H1 (cell line): Measurements from ENCODE around the gene ACSF2. TPM values are rescaled to one million over a fixed set of nuclear protein-coding genes. Genes with fewer than 3 reads are reported as not detected.

Experiments used
- CTCF ChIA-PET: fragments of 300-600 bp; sonication (Branson Sonifier 250); formaldehyde crosslinking; loops from one replicate; lab custom pipeline; 2021; ENCODE audit not compliant: partially characterized antibody; lab: Charles Lee
- POLR2A ChIA-PET: fragments of 300-600 bp; sonication (Branson Sonifier 250); formaldehyde crosslinking; loops from one replicate; lab custom pipeline; 2021; ENCODE audit warnings: inconsistent platforms; ENCODE audit not compliant: partially characterized antibody; lab: Charles Lee
- DNase-seq, 2 experiments: peaks; one replicate each; pipeline versions ENCODE4 v3.0.0 to v3.0.0-alpha.2; 2010 to 2022; ENCODE audit warnings: low spot score in 2 of 2, low read depth in 1 of 2, mixed read lengths in 1 of 2
- FAIRE-seq: peaks from 2 replicates; lab custom pipeline; 2011; peaks lifted over from hg19 to GRCh38; lab: Jason Lieb, UNC
- H2AFZ ChIP-seq: 2 replicates; pipeline ENCODE4 v1.8.1; 2012; ENCODE audit warnings: low read length, inconsistent platforms
- H2AK5ac ChIP-seq: 2 replicates; pipeline ENCODE4 v1.6.1; 2013; ENCODE audit warnings: low read depth, low read length
- H2BK120ac ChIP-seq: replicated peaks from 2 replicates; pipeline ENCODE3; 2013; ENCODE audit warnings: low read depth, low read length, inconsistent platforms
- H2BK12ac ChIP-seq: 2 replicates; pipeline ENCODE4 v1.6.1; 2013; ENCODE audit warnings: low read depth, low read length
- H2BK15ac ChIP-seq: 2 replicates; pipeline ENCODE4 v1.6.1; 2013; ENCODE audit warnings: low read length
- H2BK20ac ChIP-seq: 2 replicates; pipeline ENCODE4 v1.6.1; 2013; ENCODE audit warnings: low read length
- H2BK5ac ChIP-seq: 2 replicates; pipeline ENCODE4 v1.6.1; 2013; ENCODE audit warnings: low read depth, low read length
- H3K14ac ChIP-seq: 2 replicates; pipeline ENCODE4 v1.6.1; 2013; ENCODE audit warnings: inconsistent platforms; ENCODE audit not compliant: insufficient read length
- H3K18ac ChIP-seq: 2 replicates; pipeline ENCODE4 v1.6.1; 2013; ENCODE audit warnings: low read length; ENCODE audit errors: extremely low read depth
- H3K23ac ChIP-seq: 2 replicates; pipeline ENCODE4 v1.6.1; 2013; ENCODE audit warnings: inconsistent platforms; ENCODE audit not compliant: insufficient read length
- H3K23me2 ChIP-seq: 2 replicates; pipeline ENCODE4 v1.6.1; 2013; ENCODE audit warnings: low read depth, low read length
- H3K27ac ChIP-seq: 2 replicates; pipeline ENCODE4 v1.6.1; 2011; ENCODE audit warnings: low read depth, low read length, inconsistent platforms
- H3K27me3 ChIP-seq, 4 experiments: replicated peaks in 1 of 4; 1 replicate in 1 of 4; 2 replicates in 3 of 4; pipeline versions ENCODE4 v1.6.1 to v1.8.1; 2011 to 2013; ENCODE audit warnings: low read length in 3 of 4, mild to moderate bottlenecking in 3 of 4, inconsistent platforms in 2 of 4, mixed read lengths in 2 of 4, moderate library complexity in 1 of 4; ENCODE audit not compliant: control insufficient read depth in 3 of 4, insufficient read depth in 3 of 4; ENCODE audit errors: extremely low read depth in 1 of 4
- H3K36me3 ChIP-seq, 4 experiments: 2 replicates each; pipeline versions ENCODE4 v1.6.1 to v1.8.1; 2011 to 2013; ENCODE audit warnings: mild to moderate bottlenecking in 4 of 4, low read length in 3 of 4, moderate library complexity in 2 of 4, control low read depth in 1 of 4, inconsistent platforms in 1 of 4; ENCODE audit not compliant: insufficient read depth in 4 of 4, control insufficient read depth in 2 of 4
- H3K4ac ChIP-seq: replicated peaks from 2 replicates; pipeline ENCODE3; 2013; ENCODE audit warnings: low read length, low read depth, mixed read lengths, inconsistent platforms; ENCODE audit not compliant: insufficient read length
- H3K4me1 ChIP-seq, 4 experiments: replicated peaks in 1 of 4; 1 replicate in 1 of 4; 2 replicates in 3 of 4; pipeline versions ENCODE4 v1.6.1 to v1.8.1; 2011 to 2013; ENCODE audit warnings: low read length in 3 of 4, inconsistent platforms in 2 of 4, mixed read lengths in 1 of 4; ENCODE audit not compliant: insufficient read depth in 4 of 4, control insufficient read depth in 3 of 4
- H3K4me2 ChIP-seq, 2 experiments: 2 replicates each; pipeline versions ENCODE4 v1.6.1 to v1.8.1; 2011 to 2013; ENCODE audit warnings: low read depth in 2 of 2, low read length in 2 of 2, control low read depth in 1 of 2, inconsistent platforms in 1 of 2, mild to moderate bottlenecking in 1 of 2; ENCODE audit not compliant: insufficient read depth in 1 of 2
- H3K4me3 ChIP-seq, 4 experiments: fragments of 200-600, 300-600 bp in 1 of 4; sonication (generic), shearing (Covaris generic), sonication (Bioruptor Twin) in 1 of 4; 2 replicates each; pipeline versions ENCODE4 v1.5.1 to v1.8.1; 2011 to 2016; ENCODE audit warnings: low read length in 4 of 4, low read depth in 3 of 4, control low read depth in 2 of 4, inconsistent platforms in 2 of 4, mild to moderate bottlenecking in 2 of 4, mixed read lengths in 1 of 4, moderate library complexity in 1 of 4; ENCODE audit not compliant: insufficient read depth in 2 of 4; ENCODE audit errors: extremely low read depth in 1 of 4
- H3K56ac ChIP-seq: replicated peaks from 2 replicates; pipeline ENCODE3; 2013; ENCODE audit warnings: low read depth, mild to moderate bottlenecking, mixed read lengths, low read length, inconsistent platforms; ENCODE audit not compliant: insufficient read length
- H3K79me1 ChIP-seq: 2 replicates; pipeline ENCODE4 v1.6.1; 2013; ENCODE audit warnings: low read depth, low read length, control low read depth
- H3K79me2 ChIP-seq, 2 experiments: 2 replicates each; pipeline versions ENCODE4 v1.6.1 to v1.8.1; 2012 to 2013; ENCODE audit warnings: low read length in 2 of 2, mild to moderate bottlenecking in 2 of 2, inconsistent platforms in 1 of 2; ENCODE audit not compliant: insufficient read depth in 2 of 2, control insufficient read depth in 1 of 2
- H3K9ac ChIP-seq, 4 experiments: replicated peaks in 1 of 4; 1 replicate in 1 of 4; 2 replicates in 3 of 4; pipeline versions ENCODE4 v1.6.1 to v1.8.1; 2011 to 2013; ENCODE audit warnings: low read depth in 3 of 4, low read length in 3 of 4, control low read depth in 2 of 4, mild to moderate bottlenecking in 2 of 4, moderate library complexity in 2 of 4, inconsistent platforms in 1 of 4; ENCODE audit errors: extremely low read depth in 1 of 4
- H3K9me3 ChIP-seq, 2 experiments: 2 replicates each; pipeline versions ENCODE4 v1.6.1 to v1.8.1; 2012 to 2013; ENCODE audit warnings: mild to moderate bottlenecking in 2 of 2, moderate library complexity in 2 of 2, control low read depth in 1 of 2, inconsistent platforms in 1 of 2, low read depth in 1 of 2, low read length in 1 of 2, mixed read lengths in 1 of 2; ENCODE audit not compliant: insufficient read depth in 2 of 2
- H4K20me1 ChIP-seq, 2 experiments: replicated peaks in 1 of 2; 2 replicates each; pipeline versions ENCODE3 to v1.8.1; 2011 to 2013; ENCODE audit warnings: inconsistent platforms in 2 of 2, low read length in 2 of 2, mild to moderate bottlenecking in 1 of 2; ENCODE audit not compliant: insufficient read depth in 2 of 2, control insufficient read depth in 1 of 2
- H4K5ac ChIP-seq: 2 replicates; pipeline ENCODE4 v1.6.1; 2013; ENCODE audit warnings: low read length, low read depth, mixed read lengths, inconsistent platforms; ENCODE audit not compliant: insufficient read length
- H4K8ac ChIP-seq: 2 replicates; pipeline ENCODE4 v1.8.0; 2013; ENCODE audit warnings: mild to moderate bottlenecking, moderate library complexity, low read length, inconsistent platforms; ENCODE audit not compliant: insufficient read depth; ENCODE audit errors: extremely low read depth
- H4K91ac ChIP-seq: replicated peaks from 2 replicates; pipeline ENCODE3; 2013; ENCODE audit warnings: low read length, mixed read lengths, inconsistent platforms; ENCODE audit not compliant: insufficient read length
- ASH2L ChIP-seq: fragments of 200-600, 300-600 bp; sonication (generic); IDR thresholded peaks from one replicate; pipeline ENCODE4 v1.7.1; 2017; ENCODE audit warnings: low read length
- BCL11A ChIP-seq, 2 experiments: IDR thresholded peaks; one replicate each; pipeline ENCODE4 v1.6.1; 2011; ENCODE audit warnings: low read depth in 2 of 2, low read length in 2 of 2, mild to moderate bottlenecking in 2 of 2
- CHD2 ChIP-seq: IDR thresholded peaks from 2 replicates; pipeline ENCODE4 v1.6.1; 2012; ENCODE audit warnings: low read length, improper control_type of control experiment
- CTBP2 ChIP-seq: IDR thresholded peaks from 2 replicates; pipeline ENCODE4 v1.7.0; 2011; ENCODE audit warnings: borderline replicate concordance, mild to moderate bottlenecking, moderate library complexity, mixed read lengths, low read length; ENCODE audit not compliant: insufficient read depth, insufficient read length
- JUN ChIP-seq: IDR thresholded peaks from 2 replicates; pipeline ENCODE4 v1.6.1; 2011; ENCODE audit warnings: low read depth, mild to moderate bottlenecking, improper control_type of control experiment, low read length
- KDM4A ChIP-seq: IDR thresholded peaks from one replicate; pipeline ENCODE4 v1.7.1; 2012; ENCODE audit warnings: low read depth, mild to moderate bottlenecking, moderate library complexity, low read length, inconsistent platforms; ENCODE audit not compliant: severe bottlenecking
- KDM5A ChIP-seq: fragments of 200-600 bp; IDR thresholded peaks from 2 replicates; pipeline ENCODE4 v1.7.1; 2012; ENCODE audit warnings: mild to moderate bottlenecking, low read length, inconsistent platforms, mixed read lengths
- POLR2A ChIP-seq, 2 experiments: IDR thresholded peaks; 1 replicate in 1 of 2; 2 replicates in 1 of 2; pipeline ENCODE4 v1.6.1; 2011; ENCODE audit warnings: low read depth in 2 of 2, low read length in 2 of 2, mild to moderate bottlenecking in 2 of 2; ENCODE audit errors: control extremely low read depth in 1 of 2
- SIN3A ChIP-seq, 2 experiments: IDR thresholded peaks in 1 of 2; conservative IDR thresholded peaks in 1 of 2; 2 replicates each; pipeline ENCODE4 v1.6.1; 2011 to 2012; ENCODE audit warnings: low read length in 2 of 2, improper control_type of control experiment in 1 of 2, low read depth in 1 of 2, mild to moderate bottlenecking in 1 of 2
- TAF1 ChIP-seq: IDR thresholded peaks from 2 replicates; pipeline ENCODE4 v1.6.1; 2011; ENCODE audit warnings: mild to moderate bottlenecking, low read depth, low read length
- TAF7 ChIP-seq: optimal IDR thresholded peaks from 2 replicates; pipeline ENCODE3; 2011; ENCODE audit warnings: low read depth, mild to moderate bottlenecking, inconsistent platforms, low read length, moderate library complexity, borderline replicate concordance
- USF2 ChIP-seq: IDR thresholded peaks from 2 replicates; pipeline ENCODE4 v1.6.1; 2011; ENCODE audit warnings: low read length, improper control_type of control experiment
- WGBS, 2 experiments: shearing (Covaris generic) in 1 of 2; methylation state at CpG; one replicate each; pipeline versions ENCODE4 v1.1.6 to v1.1.7; 2013 to 2015; ENCODE audit warnings: low lambda C conversion rate in 2 of 2, mixed read lengths in 2 of 2, inconsistent platforms in 1 of 2, low coverage in 1 of 2, missing lambda C conversion rate in 1 of 2; ENCODE audit not compliant: insufficient replicate concordance in 2 of 2, insufficient coverage in 1 of 2, insufficient read length in 1 of 2; ENCODE audit errors: extremely low coverage in 1 of 2, missing lambda C conversion rate in 1 of 2; 5-methylcytosine and 5-hydroxymethylcytosine counted together
- polyA plus RNA-seq, 7 experiments: library from polyadenylated mRNA; depleted of rRNA in 3 of 7; stranded (reverse) in 5 of 7; unstranded in 2 of 7; fragments of >200 nt in 5 of 7; fragments of 200-250 nt in 2 of 7; gene quantifications; 1 replicate in 5 of 7; 2 replicates in 1 of 7; 4 replicates in 1 of 7; pipeline versions ENCODE4 v1.2.1 to v1.2.3, GENCODE V29; 2011 to 2013; ENCODE audit warnings: missing spikeins in 2 of 7, mixed read lengths in 2 of 7
- total RNA-seq: library from RNA; stranded (reverse); fragmentation: NEBNext Ultra II Directional; extraction: Animal tissue kit (Norgen Biotek cat#: 25700); gene quantifications from 2 replicates; pipeline ENCODE4 v1.2.1, GENCODE V29; 2021

The ACSF2 gene
- total and polyA plus RNA-seq, 2 of the 8 experiments (the other 6 are each of a cell fraction or from before 2014, with no cell fraction given): 14.5 to 16.3 TPM

- H3K14ac ChIP-seq: no peak overlapping the region
- no peak overlapping the region for H3K4me2 ChIP-seq
- ChIA-PET CTCF (interaction anchor here (1.2 to 3.2 kb wide), 4 partner anchors 10 to 37 kb away, joined by 5 to 12 read pairs (median 8); partner anchors contain the start of genes EPN3 and RSAD1), POLR2A (no interaction called here)
- no peaks in the 10 kb centered on the region for H3K27me3 ChIP-seq
- H2AFZ ChIP-seq: no peak overlapping the region
- H3K79me1 ChIP-seq: no peaks in the 10 kb centered on the region
- H3K56ac ChIP-seq: no peak overlapping the region
- H4K8ac ChIP-seq: no peak overlapping the region
- no peak overlapping the region for H2AK5ac ChIP-seq
- no peaks in the 10 kb centered on the region for H3K4me1 ChIP-seq
- H2BK20ac ChIP-seq: no peak overlapping the region
- no peak overlapping the region for H2BK15ac ChIP-seq
- no peaks in the 10 kb centered on the region for H3K79me2 ChIP-seq
- H3K27ac ChIP-seq: no peak overlapping the region
- H2BK12ac ChIP-seq: no peak overlapping the region
- no peaks in the 10 kb centered on the region for H3K23me2 ChIP-seq
- no peak overlapping the region for H2BK5ac ChIP-seq
- H3K9ac ChIP-seq: no peak overlapping the region
- FAIRE-seq (no peak), DNase-seq (no peak)
- no peak overlapping the region for H3K18ac ChIP-seq
- H4K91ac ChIP-seq: no peak overlapping the region
- H3K9me3 ChIP-seq: no peaks in the 10 kb centered on the region
- 97% methylated on average over 6 of the region's 8 CpGs; no CpG with 5 or more reads in 1 of the 2 experiments for WGBS, 2 experiments
- no peak overlapping the region for H3K23ac ChIP-seq
- no peak overlapping the region for H2BK120ac ChIP-seq
- H3K36me3 ChIP-seq: no peaks in the 10 kb centered on the region
- H4K20me1 ChIP-seq: no peaks in the 10 kb centered on the region
- no peak overlapping the region for H4K5ac ChIP-seq
- no peak overlapping the region for H3K4me3 ChIP-seq
- H3K4ac ChIP-seq: no peak overlapping the region
- TF ChIP-seq TAF1 (no peak), BCL11A (IDR thresholded peaks at IDR 0.05; ENCODE audit: low read depth in 2 of 2, low read length in 2 of 2) (no peak), JUN (no peak), POLR2A (IDR thresholded peaks at IDR 0.05; ENCODE audit: control extremely low read depth in 1 of 2, low read depth in 2 of 2, low read length in 2 of 2) (no peak), USF2 (no peak), ASH2L (no peak), KDM5A (no peak), CTBP2 (no peak), TAF7 (no peak), KDM4A (no peak), CHD2 (no peak), SIN3A (conservative IDR thresholded peaks at IDR 0.05 in 1 of 2, IDR thresholded peaks at IDR 0.05 in 1 of 2; ENCODE audit: low read depth in 1 of 2, low read length in 2 of 2) (no peak)
Measured at GRCh38 chr17:50495918-50496317, 69.9 kb downstream of the ACSF2 start.
